Cardiac muscle cell (in vitro differentiated cells and primary cell): ENCODE measurements around the gene ZNF536. TPM values are rescaled to one million over a fixed set of nuclear protein-coding genes. Genes with fewer than 3 reads are reported as not detected.

Experiments used
- DNase-seq, 2 donors: peaks; one replicate each; pipeline versions ENCODE4 v3.0.0 to v3.0.0-alpha.2; 2010 to 2017; ENCODE audit warnings: low read depth in 1 of 2, low spot score in 1 of 2
- H3K27ac ChIP-seq: fragments of 200-600 bp; sonication (generic); 2 replicates; pipeline ENCODE4 v1.5.1; 2016
- H3K27me3 ChIP-seq: fragments of 200-600 bp; sonication (generic); 2 replicates; pipeline ENCODE4 v1.6.0; 2016; ENCODE audit warnings: control low read depth
- H3K36me3 ChIP-seq: fragments of 200-600 bp; sonication (generic); 2 replicates; pipeline ENCODE4 v1.5.1; 2016; ENCODE audit warnings: control low read depth
- H3K4me1 ChIP-seq: fragments of 200-600 bp; sonication (generic); 2 replicates; pipeline ENCODE4 v1.8.1; 2017; ENCODE audit warnings: low read depth, mild to moderate bottlenecking, mixed run types
- H3K4me3 ChIP-seq: fragments of 200-600 bp; sonication (generic); 2 replicates; pipeline ENCODE4 v1.5.1; 2016; ENCODE audit warnings: mild to moderate bottlenecking
- H3K9me3 ChIP-seq: fragments of 200-600 bp; sonication (generic); 2 replicates; pipeline ENCODE4 v1.5.1; 2017; ENCODE audit warnings: low read depth, mild to moderate bottlenecking, control low read depth
- CTCF ChIP-seq: IDR thresholded peaks from 2 replicates; pipeline ENCODE4 v1.5.1; 2012; ENCODE audit warnings: low read depth, mild to moderate bottlenecking, low read length
- polyA plus RNA-seq: library from polyadenylated mRNA; unstranded; fragments of >200 nt; fragmentation: Nextera tagmentation; extraction: Ambion mirVana; gene quantifications from 2 replicates; pipeline ENCODE4 v1.2.1, GENCODE V29; 2016
- total RNA-seq: library from RNA; depleted of rRNA; stranded (reverse); fragments of >200 nt; gene quantifications from 2 replicates; pipeline ENCODE4 v1.2.3, GENCODE V29; 2016

The ZNF536 gene
- total and polyA plus RNA-seq, 2 experiments from 2014 or later: 0.12 to 0.39 TPM

- Histone ChIP-seq H3K4me3 (no peak overlapping the region), H3K27me3 (no peaks in the 10 kb centered on the region), H3K27ac (no peak overlapping the region), H3K4me1 (no peaks in the 10 kb centered on the region), H3K36me3 (no peaks in the 10 kb centered on the region), H3K9me3 (no peaks in the 10 kb centered on the region)
- DNase-seq: no peak
- no peak for TF ChIP-seq CTCF
Observed at GRCh38 chr19:30535011-30535410, 162.8 kb downstream of the ZNF536 start.

- no peak overlapping the region for H3K4me3 ChIP-seq
- H3K27ac ChIP-seq: no peak overlapping the region
- H3K9me3 ChIP-seq: no peaks in the 10 kb centered on the region
- DNase-seq: no peak
- H3K27me3 ChIP-seq: no peaks in the 10 kb centered on the region
- no peaks in the 10 kb centered on the region for H3K4me1 ChIP-seq
- no peaks in the 10 kb centered on the region for H3K36me3 ChIP-seq
- no peak for TF ChIP-seq CTCF
Observed at GRCh38 chr19:30536975-30537374, 164.8 kb downstream of the ZNF536 start.

- no peaks in the 10 kb centered on the region for H3K9me3 ChIP-seq
- H3K27me3 ChIP-seq: no peaks in the 10 kb centered on the region
- no peaks in the 10 kb centered on the region for H3K4me1 ChIP-seq
- no peak for TF ChIP-seq CTCF
- H3K27ac ChIP-seq: no peak overlapping the region
- H3K4me3 ChIP-seq: no peak overlapping the region
- no peaks in the 10 kb centered on the region for H3K36me3 ChIP-seq
- DNase-seq: no peak
Observed at GRCh38 chr19:30539315-30539714, 167.1 kb downstream of the ZNF536 start.

GRCh38 chr19:30539981-30540380 lies 167.8 kb downstream of the ZNF536 start:
- Histone ChIP-seq H3K36me3 (no peaks in the 10 kb centered on the region), H3K4me3 (no peak overlapping the region), H3K27ac (no peak overlapping the region), H3K27me3 (no peaks in the 10 kb centered on the region), H3K9me3 (no peaks in the 10 kb centered on the region), H3K4me1 (no peaks in the 10 kb centered on the region)
- no peak for DNase-seq
- TF ChIP-seq CTCF: no peak

GRCh38 chr19:30540761-30541160 lies 168.6 kb downstream of the ZNF536 start:
- H3K36me3 ChIP-seq: no peaks in the 10 kb centered on the region
- no peak for TF ChIP-seq CTCF
- no peaks in the 10 kb centered on the region for H3K4me1 ChIP-seq
- no peak overlapping the region for H3K27ac ChIP-seq
- no peak for DNase-seq
- H3K4me3 ChIP-seq: no peak overlapping the region
- H3K27me3 ChIP-seq: no peaks in the 10 kb centered on the region
- H3K9me3 ChIP-seq: no peaks in the 10 kb centered on the region

GRCh38 chr19:30541575-30541974 lies 169.4 kb downstream of the ZNF536 start:
- H3K4me1 ChIP-seq: no peaks in the 10 kb centered on the region
- H3K4me3 ChIP-seq: no peak overlapping the region
- H3K27ac ChIP-seq: no peak overlapping the region
- DNase-seq: no peak
- TF ChIP-seq CTCF: no peak
- H3K9me3 ChIP-seq: no peaks in the 10 kb centered on the region
- no peaks in the 10 kb centered on the region for H3K36me3 ChIP-seq
- H3K27me3 ChIP-seq: no peaks in the 10 kb centered on the region
